HG03521 (cell line): Measurements from ENCODE around the gene GPATCH3.

Source experiments
- ATAC-seq: cut with Tn5 transposase; IDR thresholded peaks from one replicate; pipeline ENCODE4 v1.9.1; 2021; ENCODE audit warnings: mild to moderate bottlenecking, moderate library complexity; ENCODE audit not compliant: unreplicated experiment

Gene GPATCH3

DNA sequence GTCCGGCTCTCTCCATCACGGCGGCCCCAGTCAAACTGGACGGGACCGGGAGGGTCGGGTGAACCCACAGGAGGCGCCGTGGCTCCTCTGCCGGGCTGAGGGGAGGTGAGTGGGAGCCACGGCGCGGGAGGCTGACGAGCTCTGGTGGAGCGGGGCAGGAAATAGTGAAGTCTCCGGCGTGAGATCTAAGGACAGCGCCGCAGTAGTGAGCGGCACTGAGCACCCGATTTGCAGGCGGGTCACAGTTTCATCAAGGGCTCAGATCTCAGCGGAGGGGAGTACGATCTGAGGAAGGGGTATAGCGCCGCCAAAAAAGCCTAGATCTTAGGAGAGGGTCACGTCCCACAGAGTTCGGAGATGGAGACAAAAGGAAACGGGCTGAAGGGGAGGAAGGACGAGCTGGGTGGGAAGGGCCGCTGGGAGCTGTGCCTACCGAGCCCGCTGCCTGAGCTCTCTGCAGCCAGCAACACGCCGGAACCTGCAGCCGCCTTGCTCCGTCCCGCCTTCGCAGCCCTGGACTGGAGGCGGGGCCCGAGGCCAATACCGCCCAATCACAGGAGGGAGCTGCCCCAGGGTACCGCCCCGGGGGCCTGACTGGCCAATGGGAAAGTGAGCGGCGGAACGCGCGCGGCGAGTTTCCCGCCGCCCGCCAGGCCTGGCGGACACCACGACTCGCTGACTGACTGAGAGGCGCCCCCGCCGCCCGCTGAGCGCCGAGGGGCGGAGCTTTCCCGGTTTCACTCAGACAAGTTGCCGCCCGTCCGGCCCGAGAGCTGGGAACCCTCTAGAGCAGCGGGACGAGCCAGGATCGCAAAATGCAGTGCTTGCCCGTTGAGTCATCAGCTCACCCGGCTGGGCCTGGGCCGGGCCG lies 35.4 kb downstream of the GPATCH3 start:
- ATAC-seq: peak; percentile 92

DNA sequence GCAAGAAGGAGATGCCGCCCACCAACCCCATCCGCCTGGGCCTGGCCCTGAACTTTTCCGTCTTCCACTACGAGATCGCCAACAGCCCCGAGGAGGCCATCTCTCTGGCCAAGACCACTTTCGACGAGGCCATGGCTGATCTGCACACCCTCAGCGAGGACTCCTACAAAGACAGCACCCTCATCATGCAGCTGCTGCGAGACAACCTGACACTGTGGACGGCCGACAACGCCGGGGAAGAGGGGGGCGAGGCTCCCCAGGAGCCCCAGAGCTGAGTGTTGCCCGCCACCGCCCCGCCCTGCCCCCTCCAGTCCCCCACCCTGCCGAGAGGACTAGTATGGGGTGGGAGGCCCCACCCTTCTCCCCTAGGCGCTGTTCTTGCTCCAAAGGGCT lies 36.6 kb downstream of the GPATCH3 start:
- ATAC-seq: no peak

GRCh38 chr1:26862781-26863684 lies 37.2 kb downstream of the GPATCH3 start, which contains the start of gene SFN:
Gene SFN, plus strand, starts transcription at chr1:26863149. Its CDS starts 64 bp downstream, at chr1:26863213.
- ATAC-seq: no peak

DNA sequence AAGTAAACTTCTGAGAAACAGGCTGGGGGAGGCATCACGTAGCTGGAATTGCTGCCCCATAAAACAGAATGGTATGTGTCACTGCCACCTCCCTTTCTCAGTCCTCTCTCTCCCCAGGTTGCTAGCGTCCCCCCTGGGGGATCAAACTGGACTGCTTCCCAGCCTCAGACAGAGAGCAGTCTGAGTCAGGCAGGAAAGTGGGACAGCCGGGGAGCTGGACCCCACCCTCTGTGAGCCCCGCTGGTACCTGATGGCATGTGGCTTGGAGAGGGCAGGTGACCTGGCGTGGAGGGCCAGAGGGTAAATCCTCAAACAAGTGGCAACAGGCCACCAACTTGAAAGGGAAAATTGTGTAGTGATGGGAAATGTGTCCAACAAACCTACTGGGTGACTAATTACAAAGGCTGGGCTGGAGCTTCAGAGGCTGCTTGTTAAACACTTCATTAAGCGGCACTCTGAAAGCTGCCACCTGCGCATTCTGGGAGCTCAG lies 38.3 kb downstream of the GPATCH3 start:
- ATAC-seq: no peak

DNA sequence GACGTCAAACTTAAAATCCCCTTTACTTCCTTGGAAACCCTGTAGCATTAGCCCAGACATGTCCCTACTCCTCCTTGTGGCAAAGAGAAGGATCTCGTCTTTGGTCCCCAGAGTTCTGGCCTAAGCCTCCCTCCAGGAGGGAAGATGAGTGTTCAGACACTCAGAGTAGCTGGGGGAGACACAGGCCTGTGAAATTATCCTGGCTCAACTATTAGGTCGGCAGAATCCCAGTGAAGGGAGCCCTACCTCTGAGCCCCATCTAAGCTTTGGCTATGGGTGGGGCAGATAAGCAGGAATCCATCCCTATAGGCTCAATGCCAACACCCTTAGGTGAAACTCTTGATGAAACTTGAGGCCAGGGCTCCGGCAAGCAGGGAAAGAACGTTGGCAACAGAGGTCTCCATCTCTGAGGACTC lies 39.0 kb downstream of the GPATCH3 start:
- no peak for ATAC-seq

DNA sequence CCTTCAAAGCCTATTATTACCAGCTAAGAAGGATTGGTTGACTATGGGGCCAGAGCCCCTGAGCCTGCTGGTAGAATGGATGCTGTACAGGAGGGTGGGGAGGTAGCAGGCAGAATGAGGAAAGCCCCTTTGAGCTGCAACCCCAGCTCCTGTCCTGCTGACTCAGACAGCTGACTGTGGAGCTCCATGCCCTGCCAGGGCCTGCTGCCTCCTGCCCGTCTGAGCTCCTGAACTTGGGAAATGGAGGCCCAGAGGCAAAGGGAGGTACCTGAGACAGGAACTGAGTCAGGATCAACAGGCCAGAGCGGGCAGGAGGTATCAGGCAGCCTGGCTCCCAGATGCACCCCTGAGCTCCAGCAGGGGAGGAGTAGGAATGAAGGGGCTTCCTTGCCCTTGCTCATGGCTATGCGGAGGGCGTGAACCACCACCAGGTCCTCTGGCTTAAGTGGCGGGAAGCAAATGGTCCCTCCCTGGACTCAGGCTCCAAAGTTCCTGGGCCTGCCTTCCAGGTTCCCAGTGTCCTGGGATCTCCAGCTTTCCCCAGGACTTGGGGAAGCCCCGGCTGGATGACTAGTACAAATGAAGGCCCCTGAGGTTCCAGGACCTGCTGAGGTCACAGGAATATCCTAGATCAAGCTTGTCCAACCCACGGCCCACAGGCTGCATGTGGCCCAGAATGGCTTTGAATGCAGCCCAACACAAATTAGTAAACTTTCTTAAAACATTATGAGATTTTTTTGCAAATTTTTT lies 41.2 kb downstream of the GPATCH3 start:
- ATAC-seq: no peak

GRCh38 chr1:26858160-26858559 lies 42.1 kb downstream of the GPATCH3 start:
- ATAC-seq: no peak

DNA sequence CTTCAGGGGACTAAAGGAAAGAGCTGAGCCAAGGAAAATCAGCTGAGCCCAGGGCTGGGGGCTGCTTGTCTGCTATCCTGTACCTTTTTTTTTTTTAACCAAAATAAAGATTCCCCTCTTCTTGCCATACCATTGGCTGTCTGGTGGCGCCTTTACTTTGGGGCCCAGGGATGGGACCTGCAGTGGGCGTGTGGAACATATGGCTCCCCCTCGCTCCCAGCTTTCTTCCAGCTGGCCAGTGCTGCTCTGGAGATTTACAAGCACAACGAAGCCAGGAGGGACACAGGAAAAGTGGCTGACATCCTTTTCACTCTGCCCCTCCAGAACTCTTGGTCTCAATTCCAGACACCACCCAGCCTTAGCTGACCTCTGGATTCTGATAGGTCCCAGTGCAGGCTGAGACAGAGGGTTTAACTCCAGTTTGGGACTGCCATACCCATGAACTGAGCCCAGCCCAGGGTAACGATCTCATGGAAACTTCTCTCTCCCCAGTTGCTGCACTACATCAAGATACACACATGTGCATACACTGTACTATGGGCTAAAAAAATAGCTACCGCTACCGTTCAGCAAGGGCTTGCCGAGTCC lies 42.7 kb downstream of the GPATCH3 start:
- no peak for ATAC-seq

- no peak for ATAC-seq
These were observed 43.4 kb downstream of the GPATCH3 start for GRCh38 chr1:26856604-26857469.

DNA sequence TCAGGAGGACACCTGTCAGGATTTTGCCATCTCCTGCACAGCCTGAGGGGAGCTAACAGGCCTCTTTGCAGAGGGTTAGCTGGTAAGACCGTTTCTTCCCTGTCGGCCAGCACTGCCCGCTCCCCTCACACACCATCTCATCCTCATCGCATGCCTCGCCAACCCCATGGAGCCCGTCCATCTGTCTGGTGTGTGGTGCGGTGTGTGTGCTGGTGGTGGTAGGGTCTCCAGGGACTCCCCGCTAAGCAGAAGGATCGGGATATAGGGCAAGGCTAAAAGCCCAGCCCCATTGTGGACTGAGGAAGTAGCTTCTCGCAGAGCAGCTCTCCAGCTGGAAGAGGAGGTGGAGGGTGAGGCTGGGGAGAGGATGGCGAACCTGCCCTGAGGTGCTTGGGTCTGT lies 44.1 kb downstream of the GPATCH3 start:
- no peak for ATAC-seq

DNA sequence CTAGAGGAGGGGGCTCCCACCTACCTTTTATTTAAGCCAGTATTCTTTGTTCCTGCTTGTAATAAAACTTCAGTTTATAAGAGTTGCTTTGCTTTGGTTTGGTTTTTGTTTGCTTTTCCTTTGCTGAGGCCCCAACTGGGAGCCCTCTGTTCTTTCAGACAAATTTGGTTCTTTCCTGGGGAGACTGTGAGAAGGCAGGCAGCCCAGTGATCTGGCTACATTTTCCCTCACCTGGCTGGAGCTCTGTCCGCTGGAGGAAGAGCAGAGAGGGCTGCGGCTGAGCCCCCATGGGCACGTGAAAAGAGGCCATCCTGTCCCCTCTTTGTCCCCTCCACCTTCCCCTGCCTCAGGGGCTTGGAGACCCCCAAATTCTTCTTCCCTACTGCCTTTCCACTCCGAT lies 44.6 kb downstream of the GPATCH3 start:
- ATAC-seq: no peak

- ATAC-seq: no peak
These were observed 45.4 kb downstream of the GPATCH3 start for GRCh38 chr1:26854906-26855305.

DNA sequence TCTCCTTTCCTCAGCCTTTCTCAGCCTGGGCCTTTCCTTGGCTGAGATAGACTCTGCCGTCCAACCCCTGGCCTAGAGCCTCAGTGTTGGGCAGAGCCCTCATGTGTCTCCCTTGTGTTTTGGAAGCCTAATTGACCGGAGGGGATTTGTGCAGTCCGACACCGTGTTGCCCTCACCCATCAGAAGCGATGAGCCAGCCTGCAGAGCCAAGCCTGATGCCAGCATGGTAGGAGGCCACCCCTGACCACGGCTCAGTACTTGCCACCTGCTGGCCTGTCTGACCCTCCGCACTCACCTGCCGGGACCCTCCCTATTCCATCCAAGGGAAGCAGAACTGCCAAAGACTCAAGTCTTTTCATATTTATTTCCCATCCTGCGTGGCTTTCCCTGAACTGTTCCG lies 46.7 kb downstream of the GPATCH3 start:
- ATAC-seq: no peak

GRCh38 chr1:26853156-26853555 lies 47.1 kb downstream of the GPATCH3 start:
- no peak for ATAC-seq

- ATAC-seq: no peak
These were observed 47.6 kb downstream of the GPATCH3 start for GRCh38 chr1:26852701-26853100.

DNA sequence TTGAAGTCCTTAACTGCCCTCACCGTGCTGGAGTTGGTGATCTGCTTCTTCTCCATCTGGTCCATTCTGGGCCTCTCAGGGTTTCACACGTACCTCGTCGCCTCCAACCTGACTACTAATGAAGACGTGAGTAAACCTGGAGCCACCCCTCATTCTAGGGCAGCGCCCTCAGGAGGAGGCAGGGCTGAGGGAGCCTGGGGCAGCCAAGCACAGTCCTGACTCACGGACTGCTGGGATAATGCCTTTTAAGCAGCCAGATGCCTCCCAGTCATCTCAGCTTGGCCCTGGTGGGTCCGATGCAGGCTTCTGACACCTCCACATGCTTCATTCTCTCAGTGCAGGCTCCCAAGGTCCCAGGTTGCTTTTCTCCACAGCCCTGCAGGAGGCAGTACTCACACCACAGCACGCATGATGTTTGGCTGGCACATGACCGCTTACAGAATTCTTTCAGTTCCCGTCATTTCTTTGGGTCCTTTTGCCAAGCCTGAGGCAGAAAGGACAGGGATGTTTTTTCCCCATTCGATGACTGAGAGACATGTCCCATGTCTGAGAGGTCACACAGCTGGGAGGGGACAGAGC lies 49.1 kb downstream of the GPATCH3 start:
- no peak for ATAC-seq

DNA sequence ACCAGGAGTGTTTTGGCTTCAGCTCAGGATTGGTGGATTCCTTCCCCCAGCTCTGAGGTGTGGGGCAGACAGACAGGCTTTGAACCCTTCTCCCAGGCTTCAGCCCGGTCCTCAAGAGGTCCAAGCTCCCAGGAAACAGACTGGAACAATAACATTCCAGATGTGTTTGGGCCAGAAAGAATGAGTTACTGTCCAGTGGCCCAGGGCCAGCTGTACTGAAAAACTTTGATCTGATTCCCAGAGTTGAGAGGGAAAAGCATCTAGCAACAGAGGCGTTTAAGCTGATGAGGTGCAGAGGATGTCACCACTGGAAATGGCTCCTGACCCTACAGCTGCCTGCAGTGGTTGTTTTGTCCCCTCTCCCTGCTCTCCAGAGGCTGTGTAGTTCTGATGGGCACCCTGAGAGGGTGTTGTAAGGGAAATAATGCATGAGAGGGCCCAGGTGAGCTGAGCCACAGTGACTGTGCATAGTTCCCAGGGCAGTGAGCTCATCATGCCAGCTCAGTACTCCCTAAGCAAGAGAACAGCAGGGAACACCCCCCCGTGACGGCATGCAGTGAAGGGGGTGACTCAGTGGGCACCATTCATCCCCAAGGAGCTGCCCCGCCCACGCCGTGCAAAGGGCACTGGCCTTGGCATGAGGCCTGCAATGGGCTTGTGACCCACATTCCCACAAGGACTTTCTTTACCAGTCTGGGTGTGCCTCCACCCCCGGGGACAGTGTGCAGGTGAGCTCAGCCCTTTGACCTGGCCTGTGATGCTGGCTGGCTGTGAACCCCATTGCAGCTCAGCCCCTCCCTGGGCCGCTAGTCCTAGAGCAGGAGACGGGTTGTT lies 51.1 kb downstream of the GPATCH3 start:
- ATAC-seq: no peak

DNA sequence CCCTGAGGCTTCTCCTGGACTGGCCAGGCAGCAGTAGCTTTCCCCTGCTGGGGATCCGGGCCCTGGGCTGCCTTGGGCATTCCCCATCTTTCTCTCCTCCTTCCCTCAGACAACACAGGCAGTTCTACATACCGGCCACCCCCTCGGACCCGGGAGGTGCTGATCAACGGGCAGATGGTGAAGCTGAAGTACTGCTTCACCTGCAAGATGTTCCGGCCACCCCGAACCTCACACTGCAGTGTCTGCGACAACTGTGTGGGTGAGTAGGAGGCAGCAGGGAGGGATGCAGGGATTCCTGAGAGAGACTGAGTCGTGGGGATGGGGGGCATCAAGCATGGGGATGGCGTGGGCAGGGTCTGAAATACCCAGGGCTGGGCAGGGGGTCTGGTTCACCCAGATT lies 51.8 kb downstream of the GPATCH3 start:
- ATAC-seq: no peak
